ENCODE measurements around the gene LBX1.

Gene LBX1

GRCh38 chr10:101267776-101268175 lies 38.5 kb upstream of the LBX1 start:
- H3K27me3 Mint-ChIP-seq (ENCODE audit: low read depth), result peaks cover 16% of the 10 kb centered on the region
- peaks cover 20% of the 10 kb centered on the region for H3K4me1 Mint-ChIP-seq
- TF ChIP-seq, protein P1, sequence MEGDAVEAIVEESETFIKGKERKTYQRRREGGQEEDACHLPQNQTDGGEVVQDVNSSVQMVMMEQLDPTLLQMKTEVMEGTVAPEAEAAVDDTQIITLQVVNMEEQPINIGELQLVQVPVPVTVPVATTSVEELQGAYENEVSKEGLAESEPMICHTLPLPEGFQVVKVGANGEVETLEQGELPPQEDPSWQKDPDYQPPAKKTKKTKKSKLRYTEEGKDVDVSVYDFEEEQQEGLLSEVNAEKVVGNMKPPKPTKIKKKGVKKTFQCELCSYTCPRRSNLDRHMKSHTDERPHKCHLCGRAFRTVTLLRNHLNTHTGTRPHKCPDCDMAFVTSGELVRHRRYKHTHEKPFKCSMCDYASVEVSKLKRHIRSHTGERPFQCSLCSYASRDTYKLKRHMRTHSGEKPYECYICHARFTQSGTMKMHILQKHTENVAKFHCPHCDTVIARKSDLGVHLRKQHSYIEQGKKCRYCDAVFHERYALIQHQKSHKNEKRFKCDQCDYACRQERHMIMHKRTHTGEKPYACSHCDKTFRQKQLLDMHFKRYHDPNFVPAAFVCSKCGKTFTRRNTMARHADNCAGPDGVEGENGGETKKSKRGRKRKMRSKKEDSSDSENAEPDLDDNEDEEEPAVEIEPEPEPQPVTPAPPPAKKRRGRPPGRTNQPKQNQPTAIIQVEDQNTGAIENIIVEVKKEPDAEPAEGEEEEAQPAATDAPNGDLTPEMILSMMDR (IDR thresholded peaks at IDR 0.05; ENCODE audit: unreplicated experiment in 3 of 3), result no peak
- H3K27ac Mint-ChIP-seq, result peak overlapping the region in 2 of 3 experiments; percentile 60 to 74
- H3K4me3 Mint-ChIP-seq, result no peak overlapping the region
- H3K9me3 Mint-ChIP-seq, result no peaks in the 10 kb centered on the region
- no peaks in the 10 kb centered on the region for H3K36me3 Mint-ChIP-seq (ENCODE audit: low read depth)

DNA sequence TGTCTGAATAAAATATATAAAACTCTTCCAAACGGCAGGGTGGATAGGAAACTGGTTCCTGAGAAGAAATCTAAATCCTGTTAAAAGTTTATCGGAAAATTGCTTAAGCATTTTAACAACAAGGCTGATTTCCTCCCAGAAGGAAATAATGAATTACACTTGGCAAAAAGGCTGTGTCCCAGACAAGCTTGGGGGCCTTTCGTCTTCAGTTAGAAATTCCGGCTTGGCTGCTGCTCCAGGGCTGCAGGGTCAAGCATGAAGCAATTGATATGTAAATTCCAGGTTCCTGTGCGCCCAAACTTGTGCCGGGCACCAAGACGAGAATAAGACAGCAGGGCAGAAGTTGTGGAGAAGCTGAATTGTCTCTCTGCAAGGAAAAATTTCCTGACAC lies 38.0 kb upstream of the LBX1 start:
- Mint-ChIP-seq H3K27ac (peak overlapping the region; percentile 36 to 74 (median 60)), H3K27me3 (ENCODE audit: low read depth) (peaks cover 14% of the 10 kb centered on the region), H3K4me1 (peaks cover 25% of the 10 kb centered on the region), H3K4me3 (no peak overlapping the region), H3K9me3 (no peaks in the 10 kb centered on the region), H3K36me3 (ENCODE audit: low read depth) (no peaks in the 10 kb centered on the region)
- TF ChIP-seq, protein P1 (IDR thresholded peaks at IDR 0.05; ENCODE audit: unreplicated experiment in 3 of 3), result no peak

DNA sequence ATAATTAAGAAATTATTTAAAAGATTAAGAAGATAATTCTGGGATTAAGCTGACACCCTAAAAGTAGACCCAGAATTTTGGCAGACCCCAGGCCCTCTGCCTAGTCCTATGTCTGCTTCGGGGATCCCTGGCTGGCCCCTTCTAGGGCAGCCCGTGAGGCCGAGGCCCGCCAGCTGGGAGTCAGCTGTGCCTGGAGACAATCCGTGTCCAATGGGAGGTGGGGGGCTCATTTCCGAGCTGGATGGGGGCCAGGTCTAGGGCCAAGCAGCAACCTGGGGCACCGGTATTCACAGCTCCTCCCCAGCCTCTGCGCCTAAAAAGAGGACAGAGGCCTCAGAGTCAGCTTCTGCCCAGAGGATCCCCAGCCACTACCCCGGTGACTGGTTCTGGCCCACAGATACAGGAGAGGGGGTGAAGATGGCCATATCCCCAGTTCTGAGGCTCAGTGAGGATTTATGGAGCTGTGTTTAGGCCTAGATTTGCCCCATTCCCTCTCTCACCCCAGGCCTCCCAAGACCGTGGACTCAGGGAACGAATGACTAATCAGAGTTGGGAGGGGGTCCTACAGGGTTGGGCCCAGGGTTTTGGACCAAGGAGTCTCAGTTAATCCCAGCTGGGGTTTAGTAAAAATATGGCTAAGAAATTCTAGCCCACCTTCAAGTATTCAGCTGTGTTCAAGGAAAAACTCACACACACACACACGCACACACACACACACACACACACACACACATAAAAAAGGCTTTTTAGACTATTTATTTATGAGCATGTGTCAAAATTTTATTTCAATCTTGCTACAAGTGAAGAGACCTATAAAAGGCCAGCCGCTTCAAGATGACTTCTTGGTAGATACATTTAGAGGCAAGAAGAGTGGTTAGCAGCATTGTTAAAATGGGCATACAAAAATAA lies 37.4 kb upstream of the LBX1 start:
- no peaks in the 10 kb centered on the region for H3K36me3 Mint-ChIP-seq (ENCODE audit: low read depth)
- H3K4me3 Mint-ChIP-seq, result no peak overlapping the region
- peaks cover 31% of the 10 kb centered on the region for H3K4me1 Mint-ChIP-seq
- H3K9me3 Mint-ChIP-seq, result no peaks in the 10 kb centered on the region
- H3K27me3 Mint-ChIP-seq (ENCODE audit: low read depth), result peaks cover 15% of the 10 kb centered on the region
- TF ChIP-seq, protein P1 (IDR thresholded peaks at IDR 0.05; ENCODE audit: unreplicated experiment in 3 of 3), result no peak
- peak overlapping the region; percentile 36 to 74 (median 60) for H3K27ac Mint-ChIP-seq

DNA sequence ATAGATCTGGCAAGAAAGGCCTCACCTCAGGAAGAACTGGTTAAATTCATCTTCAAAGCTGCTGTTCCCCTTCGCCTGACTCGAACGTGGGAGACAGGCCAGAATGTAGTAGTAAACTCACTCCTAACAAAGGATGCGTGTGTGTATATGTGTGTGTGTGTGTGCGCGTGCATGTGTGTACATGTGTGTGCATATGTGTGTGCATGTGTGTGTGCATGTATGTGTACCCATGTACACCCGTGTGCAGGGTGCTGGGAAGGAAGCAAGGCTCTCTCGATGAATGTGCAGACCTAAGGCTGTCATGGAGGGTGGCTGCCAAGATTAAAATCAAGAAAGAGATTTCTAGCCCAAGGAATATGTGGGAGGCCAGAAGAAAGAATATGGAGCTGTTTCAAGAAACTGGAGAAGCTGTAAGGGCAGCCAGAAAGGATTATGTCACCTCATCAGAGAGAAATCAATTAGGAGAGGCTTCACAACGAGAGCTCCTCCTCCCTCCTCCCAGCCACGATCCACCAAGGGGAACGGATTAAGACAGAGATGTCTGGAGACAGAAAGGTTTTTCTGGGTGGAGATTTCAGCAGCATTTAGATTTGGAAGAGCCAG lies 34.0 kb upstream of the LBX1 start:
- TF ChIP-seq, protein P1 (IDR thresholded peaks at IDR 0.05; ENCODE audit: unreplicated experiment in 3 of 3), result no peak
- H3K4me1 Mint-ChIP-seq, result peaks cover 50% of the 10 kb centered on the region
- H3K4me3 Mint-ChIP-seq, result peak overlapping the region; percentile 9 to 63 (median 39)
- peaks cover 3% of the 10 kb centered on the region for H3K9me3 Mint-ChIP-seq
- H3K27ac Mint-ChIP-seq, result peak overlapping the region; percentile 80 to 92 (median 87)
- peaks cover under 1% of the 10 kb centered on the region for H3K36me3 Mint-ChIP-seq (ENCODE audit: low read depth)
- peaks cover 26% of the 10 kb centered on the region for H3K27me3 Mint-ChIP-seq (ENCODE audit: low read depth)

GRCh38 chr10:101262147-101262546 lies 32.9 kb upstream of the LBX1 start:
- TF ChIP-seq, protein P1 (IDR thresholded peaks at IDR 0.05; ENCODE audit: unreplicated experiment in 3 of 3), result no peak
- Mint-ChIP-seq H3K9me3 (peaks cover 8% of the 10 kb centered on the region), H3K4me3 (peak overlapping the region; percentile 7 to 33 (median 22)), H3K4me1 (peaks cover 45% of the 10 kb centered on the region), H3K27me3 (ENCODE audit: low read depth) (peaks cover 26% of the 10 kb centered on the region), H3K36me3 (ENCODE audit: low read depth) (peaks cover 4% of the 10 kb centered on the region), H3K27ac (peak overlapping the region; percentile 80 to 92 (median 87))

Data from nephron (organoid).